ENCODE measurements around the gene FAT1.

Gene FAT1

DNA sequence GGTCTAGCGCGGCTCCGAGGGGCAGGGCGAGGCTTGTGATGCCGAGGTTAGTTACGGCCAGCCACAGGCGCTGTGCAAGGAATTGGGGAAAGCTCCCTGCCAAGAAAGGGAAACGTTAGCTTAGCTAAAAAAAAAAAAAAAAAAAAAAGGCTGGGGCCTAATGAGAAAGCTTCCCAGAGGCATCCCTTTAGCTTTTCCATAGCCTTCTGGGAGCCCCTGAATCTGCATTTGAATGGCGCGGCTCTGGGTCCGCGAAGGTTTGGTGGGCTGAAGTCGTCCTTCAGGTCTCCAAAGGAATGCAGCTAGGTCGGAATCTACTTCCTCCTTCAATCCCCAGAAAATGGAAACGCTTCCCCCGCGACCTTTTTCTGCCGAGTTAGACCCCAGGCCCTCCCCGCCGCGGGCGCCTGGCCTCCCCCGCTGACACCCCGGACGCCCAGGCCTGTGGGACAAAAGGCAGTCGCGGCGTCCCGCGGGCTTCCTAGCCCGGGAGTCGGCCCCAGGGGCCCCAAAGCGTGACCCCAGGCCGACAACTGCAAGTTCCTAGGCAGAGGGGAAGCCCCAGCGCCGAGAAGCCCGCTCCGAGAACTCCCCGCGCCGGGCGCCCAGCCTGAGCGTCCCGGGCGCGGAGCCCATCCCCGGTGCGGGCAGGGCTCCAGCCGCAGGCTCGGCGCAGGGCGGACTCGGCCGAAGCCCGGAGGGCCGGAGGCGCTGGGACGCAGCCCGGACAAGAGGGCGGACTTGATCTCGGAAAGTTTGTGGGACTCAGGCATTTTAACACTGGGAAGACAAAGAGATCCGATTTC, 605 bp upstream of the FAT1 start:
- no peak for DNase-seq

GRCh38 chr4:186722796-186723291, 812 bp downstream of the FAT1 start:
- DNase-seq = no peak

- DNase-seq = no peak
Measured at GRCh38 chr4:186719925-186720694, 3.5 kb downstream of the FAT1 start.

DNA sequence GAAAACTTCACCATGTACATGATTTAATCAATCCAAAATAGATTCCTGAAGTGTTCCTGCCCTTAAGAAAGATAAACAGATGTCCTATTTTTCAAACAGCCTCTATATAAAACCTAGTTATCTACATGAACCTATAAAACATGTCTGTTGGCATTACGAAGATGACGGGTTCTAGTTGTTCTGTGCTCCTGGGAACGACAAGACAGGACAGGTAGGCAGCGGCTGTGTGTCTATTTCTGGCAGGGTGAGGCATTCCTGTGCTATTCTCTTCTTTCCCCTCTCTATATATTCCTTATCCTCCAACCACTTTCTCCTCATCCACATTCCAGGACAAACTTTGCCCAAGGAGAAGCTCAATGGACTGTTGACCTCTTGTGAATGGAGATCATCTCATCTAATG, 6.1 kb downstream of the FAT1 start:
- no peak for DNase-seq

- DNase-seq = no peak
Measured at GRCh38 chr4:186715077-186715476, 8.6 kb downstream of the FAT1 start.

GRCh38 chr4:186714006-186714675, 9.5 kb downstream of the FAT1 start:
- no peak for DNase-seq

- no peak for DNase-seq
Measured at GRCh38 chr4:186712690-186713089, 11.0 kb downstream of the FAT1 start.

- no peak for DNase-seq
Measured at GRCh38 chr4:186710521-186711119, 13.0 kb downstream of the FAT1 start.

DNA sequence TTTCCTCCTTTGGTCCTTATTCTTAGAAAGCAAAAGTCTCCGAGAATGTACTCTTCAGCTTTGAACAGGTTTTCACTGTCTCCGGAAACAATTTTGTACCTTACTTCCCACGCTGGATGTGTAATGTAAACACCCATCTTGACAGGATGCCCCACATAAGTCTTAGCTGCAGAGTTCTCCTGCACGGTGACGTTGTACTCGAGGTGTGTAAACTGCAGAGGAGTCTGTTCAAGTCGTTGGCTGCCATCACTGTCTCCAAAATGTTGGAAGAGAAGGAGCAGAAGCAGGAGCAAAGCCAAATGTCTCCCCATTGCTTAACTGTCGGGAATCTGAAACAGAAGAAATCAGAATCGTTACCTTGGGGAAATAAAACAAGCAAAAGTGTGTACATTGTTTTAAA, 14.1 kb downstream of the FAT1 start:
- no peak for DNase-seq

DNA sequence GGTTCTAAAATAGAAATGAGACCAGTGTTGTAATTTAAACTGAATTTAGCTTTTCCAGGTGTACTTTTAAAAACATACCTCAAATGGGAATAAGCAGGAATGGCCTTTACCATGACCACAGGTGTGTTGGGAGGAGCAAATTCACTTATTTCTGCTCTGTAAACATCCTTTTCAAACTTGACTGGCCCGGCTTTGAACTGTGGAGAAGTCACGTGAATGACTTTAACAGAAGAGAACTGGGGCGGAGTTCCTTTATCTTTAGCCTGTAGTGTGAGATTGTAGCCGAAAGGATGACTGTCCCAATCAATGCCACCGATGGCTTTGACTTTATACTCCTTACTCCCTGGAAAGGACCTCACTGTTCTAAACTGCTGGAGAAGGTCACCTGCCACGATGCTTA, 15.1 kb downstream of the FAT1 start:
- no peak for DNase-seq

DNA sequence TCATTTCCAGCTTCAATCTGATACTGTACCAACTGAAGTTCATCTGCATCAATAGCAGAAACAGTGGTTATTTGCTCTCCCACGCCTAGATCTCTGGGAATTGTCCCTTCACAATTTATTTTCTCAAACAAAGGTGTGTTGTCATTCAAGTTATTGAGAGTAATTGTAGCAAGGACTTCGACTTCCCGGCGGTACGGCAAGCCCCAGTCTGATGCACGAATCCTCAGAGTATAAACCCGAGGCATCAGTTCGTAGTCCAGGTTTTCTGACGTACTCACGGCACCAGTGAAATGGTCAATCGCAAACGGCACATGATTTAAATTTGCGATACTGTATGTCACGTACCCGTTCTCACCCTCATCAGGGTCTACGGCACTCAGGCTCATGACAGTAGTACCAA, 15.7 kb downstream of the FAT1 start:
- no peak for DNase-seq

DNA sequence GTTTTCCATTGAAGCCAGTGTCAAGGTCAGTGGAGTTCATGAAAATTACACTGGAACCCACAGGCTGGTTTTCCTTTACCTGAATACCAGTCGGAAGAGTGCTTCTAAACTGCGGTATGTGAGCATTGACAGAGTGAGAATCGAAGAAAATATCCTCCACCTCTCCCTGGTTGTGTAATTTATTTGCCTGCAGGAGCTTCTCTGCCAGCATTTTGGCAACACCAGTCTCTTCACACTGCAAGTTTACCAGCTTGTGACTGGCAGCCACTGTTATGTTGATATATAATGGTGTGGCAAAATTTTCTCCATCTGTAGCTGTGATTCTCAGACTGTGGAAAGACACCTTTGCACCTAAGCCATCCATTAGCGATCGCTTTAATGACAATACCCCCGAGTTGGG, 16.1 kb downstream of the FAT1 start:
- DNase-seq = no peak

DNA sequence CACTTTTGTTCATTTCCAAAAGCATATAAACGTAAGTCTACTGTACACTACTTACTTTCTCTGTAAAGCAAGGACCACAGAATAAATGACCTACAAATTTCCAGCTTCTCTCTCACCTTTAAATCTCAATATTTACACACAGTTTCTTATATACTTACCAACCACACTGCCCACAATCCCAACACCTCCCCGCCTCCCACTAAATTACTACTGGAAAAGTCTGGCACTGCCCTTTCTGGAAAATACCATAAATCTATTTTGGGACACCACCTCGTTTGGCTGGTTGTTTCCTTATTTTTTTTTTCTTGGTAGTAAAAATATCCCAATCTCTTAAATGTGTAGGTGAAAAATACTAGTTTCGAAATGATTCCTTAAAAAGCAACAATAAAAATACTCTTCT, 19.6 kb downstream of the FAT1 start:
- no peak for DNase-seq

- DNase-seq = no peak
Measured at GRCh38 chr4:186703510-186703909, 20.1 kb downstream of the FAT1 start.

DNA sequence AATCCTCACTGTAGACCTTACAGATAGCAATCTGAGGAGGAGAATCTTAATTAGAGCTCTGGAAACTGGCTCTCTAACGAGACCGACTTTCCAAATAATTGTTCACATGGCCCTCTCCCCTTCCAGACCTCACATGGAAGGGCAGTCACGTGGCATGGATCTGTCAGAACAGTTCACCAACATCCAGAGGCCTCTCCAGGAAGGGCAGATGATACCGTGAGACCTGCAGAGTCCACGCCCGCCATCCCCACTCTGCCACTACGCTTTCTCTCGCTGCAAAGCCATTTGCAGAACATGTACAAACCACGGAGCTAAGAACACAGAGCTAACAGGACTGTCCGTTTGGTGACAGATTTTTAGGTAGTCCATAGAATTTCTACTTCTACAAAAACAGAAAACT, 20.7 kb downstream of the FAT1 start:
- DNase-seq = no peak

GRCh38 chr4:186702297-186702696, 21.4 kb downstream of the FAT1 start:
- DNase-seq = no peak

DNA sequence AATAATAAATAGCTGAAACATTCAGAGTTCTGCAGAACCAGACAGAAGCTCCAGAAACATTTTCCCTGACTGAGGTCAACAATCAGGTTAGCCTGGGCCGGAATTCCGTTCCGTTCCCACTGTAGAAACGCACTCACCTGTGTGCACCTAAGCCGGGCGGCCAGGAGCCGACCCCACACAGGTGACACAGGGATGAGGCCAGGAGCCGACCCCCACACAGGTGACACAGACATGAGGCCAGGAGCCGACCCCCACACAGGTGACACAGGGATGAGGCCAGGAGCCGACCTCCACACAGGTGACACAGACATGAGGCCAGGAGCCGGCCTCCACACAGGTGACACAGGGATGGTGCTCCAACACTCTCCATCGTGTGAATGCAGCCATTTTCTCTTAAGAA, 21.9 kb downstream of the FAT1 start:
- no peak for DNase-seq

- no peak for DNase-seq
Measured at GRCh38 chr4:186701273-186701672, 22.4 kb downstream of the FAT1 start.

DNA sequence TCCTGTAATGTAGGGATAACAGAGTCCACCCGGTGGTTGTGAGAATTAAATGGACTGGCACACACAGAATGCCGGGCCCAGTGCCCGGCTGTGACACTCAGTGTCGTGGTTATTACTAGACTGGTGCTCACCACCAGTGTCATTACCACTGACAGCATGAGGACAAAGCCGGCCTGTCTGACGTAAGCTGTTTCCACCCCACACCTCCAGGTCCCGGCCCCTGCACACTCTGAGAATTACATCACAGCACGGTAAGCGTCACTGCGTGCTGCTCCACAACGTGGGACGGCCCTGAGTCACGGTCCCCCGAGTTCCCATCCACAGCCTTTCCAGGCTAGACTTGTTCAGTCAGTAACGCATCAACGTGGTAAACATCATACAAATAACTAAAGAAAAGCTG, 22.9 kb downstream of the FAT1 start:
- no peak for DNase-seq

- DNase-seq = no peak
Measured at GRCh38 chr4:186699881-186700397, 23.7 kb downstream of the FAT1 start.

DNA sequence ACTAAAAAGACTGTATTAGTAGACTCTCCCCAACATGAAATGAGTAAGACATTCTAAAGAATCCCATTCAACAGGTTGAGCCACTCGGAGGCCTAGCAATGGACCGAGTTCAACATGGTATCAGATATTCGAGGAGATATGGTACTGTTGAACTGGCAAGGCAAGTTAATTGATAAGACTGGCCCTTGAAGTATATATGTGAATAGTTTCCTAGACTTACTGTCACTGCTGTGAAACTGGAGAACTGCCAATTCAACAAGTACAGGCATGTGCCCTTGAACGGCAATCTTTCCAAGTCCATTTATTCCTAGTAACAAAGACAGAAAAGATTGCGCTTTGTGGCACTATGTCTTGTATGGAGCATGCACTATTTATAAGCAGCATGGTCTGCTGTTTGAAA, 24.4 kb downstream of the FAT1 start:
- DNase-seq = no peak

DNA sequence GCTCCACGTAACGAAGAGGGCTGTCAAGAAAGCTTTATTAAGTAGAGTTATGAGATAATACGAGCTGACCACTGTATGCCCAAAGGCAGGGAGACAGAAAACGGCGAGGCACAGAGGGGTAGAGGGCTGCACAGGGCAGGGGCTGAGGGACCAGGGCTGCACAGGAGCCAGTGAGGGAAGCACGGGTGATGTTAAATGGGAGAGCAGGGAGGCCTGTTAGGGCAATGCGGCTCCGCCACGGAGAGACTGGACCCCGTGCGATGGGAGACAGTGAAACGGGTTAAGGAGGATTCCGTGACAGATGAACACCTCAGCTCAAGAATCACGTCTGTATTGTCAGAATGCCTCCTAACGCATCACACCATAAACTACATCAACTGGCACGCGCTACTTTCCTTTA, 25.1 kb downstream of the FAT1 start:
- DNase-seq = no peak

- DNase-seq = no peak
Measured at GRCh38 chr4:186698028-186698427, 25.6 kb downstream of the FAT1 start.
